ENCODE data around the gene DLEC1.

DNA sequence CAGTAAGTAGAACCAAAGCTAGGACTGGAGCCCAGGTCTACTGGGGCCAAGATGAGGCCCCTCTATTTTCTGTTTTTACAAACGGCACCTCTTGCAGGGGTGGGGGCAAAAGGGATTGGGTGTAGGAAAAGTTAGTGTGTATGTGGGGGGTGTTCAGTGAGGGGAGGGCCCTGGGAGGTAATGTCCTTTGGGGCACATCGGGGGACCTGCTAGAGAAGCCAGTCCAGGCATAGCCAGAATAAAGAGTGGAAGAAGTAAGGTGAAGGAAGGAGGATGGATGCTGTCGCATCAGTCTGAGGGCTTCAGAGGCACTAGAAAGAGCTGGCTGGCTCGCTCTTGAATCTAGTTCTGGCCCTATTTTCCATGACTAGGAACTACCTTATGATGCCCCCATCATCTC is 12.2 kb upstream of the DLEC1 start:
- TF ChIP-seq EP300 (IDR thresholded peaks at IDR 0.05; ENCODE audit: low read length) (no peak), POLR2A (conservative IDR thresholded peaks at IDR 0.05) (no peak), NONO (IDR thresholded peaks at IDR 0.05; ENCODE audit: low read depth in 2 of 2, low read length in 1 of 2) (no peak), TARDBP (IDR thresholded peaks at IDR 0.05) (no peak), POLR2AphosphoS2 (IDR thresholded peaks at IDR 0.05; ENCODE audit: low read length) (no peak), ZFX (CRISPR knock-in tag; IDR thresholded peaks at IDR 0.05) (no peak), FOS (IDR thresholded peaks at IDR 0.05; ENCODE audit: extremely low read depth, insufficient read length) (no peak), SRSF3 (IDR thresholded peaks at IDR 0.05; ENCODE audit: insufficient read depth, low read length) (no peak), KLF16 (IDR thresholded peaks at IDR 0.05) (no peak), TAF1 (IDR thresholded peaks at IDR 0.05; ENCODE audit: control insufficient read depth, extremely low read depth, insufficient read depth, low read length, severe bottlenecking) (no peak)
- TF ChIP-seq, protein P1, sequence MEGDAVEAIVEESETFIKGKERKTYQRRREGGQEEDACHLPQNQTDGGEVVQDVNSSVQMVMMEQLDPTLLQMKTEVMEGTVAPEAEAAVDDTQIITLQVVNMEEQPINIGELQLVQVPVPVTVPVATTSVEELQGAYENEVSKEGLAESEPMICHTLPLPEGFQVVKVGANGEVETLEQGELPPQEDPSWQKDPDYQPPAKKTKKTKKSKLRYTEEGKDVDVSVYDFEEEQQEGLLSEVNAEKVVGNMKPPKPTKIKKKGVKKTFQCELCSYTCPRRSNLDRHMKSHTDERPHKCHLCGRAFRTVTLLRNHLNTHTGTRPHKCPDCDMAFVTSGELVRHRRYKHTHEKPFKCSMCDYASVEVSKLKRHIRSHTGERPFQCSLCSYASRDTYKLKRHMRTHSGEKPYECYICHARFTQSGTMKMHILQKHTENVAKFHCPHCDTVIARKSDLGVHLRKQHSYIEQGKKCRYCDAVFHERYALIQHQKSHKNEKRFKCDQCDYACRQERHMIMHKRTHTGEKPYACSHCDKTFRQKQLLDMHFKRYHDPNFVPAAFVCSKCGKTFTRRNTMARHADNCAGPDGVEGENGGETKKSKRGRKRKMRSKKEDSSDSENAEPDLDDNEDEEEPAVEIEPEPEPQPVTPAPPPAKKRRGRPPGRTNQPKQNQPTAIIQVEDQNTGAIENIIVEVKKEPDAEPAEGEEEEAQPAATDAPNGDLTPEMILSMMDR (IDR thresholded peaks at IDR 0.05 in 2 of 3, conservative IDR thresholded peaks at IDR 0.05 in 1 of 3; ENCODE audit: insufficient read depth in 2 of 3, low read depth in 1 of 3, low read length in 3 of 3) = no peak
